WERI-Rb-1 (cell line): Measurements from ENCODE around the gene TRAPPC2L.
A peak's percentile ranks its signal among the peaks of the same experiment; 100 is the strongest.

Source experiments
- DNase-seq: peaks from one replicate; pipeline ENCODE4 v3.0.0-alpha.2; 2020
- H3K27ac ChIP-seq: fragments of 250-450 bp; sonication (Bioruptor Pico); 2 replicates; pipeline ENCODE4 v1.5.1; 2020; ENCODE audit warnings: mild to moderate bottlenecking, moderate library complexity
- H3K27me3 ChIP-seq: fragments of 250-450 bp; sonication (Bioruptor Pico); 2 replicates; pipeline ENCODE4 v1.5.1; 2021; ENCODE audit warnings: mild to moderate bottlenecking, low read depth, moderate library complexity; ENCODE audit not compliant: insufficient read depth, severe bottlenecking
- H3K36me3 ChIP-seq: fragments of 250-450 bp; sonication (Bioruptor Pico); 2 replicates; pipeline ENCODE4 v1.5.1; 2020; ENCODE audit warnings: mild to moderate bottlenecking, moderate library complexity
- H3K4me3 ChIP-seq: 2 replicates; pipeline ENCODE4 v1.5.1; 2011; ENCODE audit warnings: low read depth, mild to moderate bottlenecking, control low read depth, low read length
- H3K9me3 ChIP-seq: fragments of 250-450 bp; sonication (Bioruptor Pico); 2 replicates; pipeline ENCODE4 v1.5.1; 2021; ENCODE audit warnings: mild to moderate bottlenecking, moderate library complexity; ENCODE audit not compliant: severe bottlenecking
- TF ChIP-seq, protein P1 (sequence below): IDR thresholded peaks from 2 replicates; pipeline ENCODE4 v1.5.1; 2011; ENCODE audit warnings: low read depth, mild to moderate bottlenecking, control low read depth, inconsistent platforms, low read length

The TRAPPC2L gene

DNA sequence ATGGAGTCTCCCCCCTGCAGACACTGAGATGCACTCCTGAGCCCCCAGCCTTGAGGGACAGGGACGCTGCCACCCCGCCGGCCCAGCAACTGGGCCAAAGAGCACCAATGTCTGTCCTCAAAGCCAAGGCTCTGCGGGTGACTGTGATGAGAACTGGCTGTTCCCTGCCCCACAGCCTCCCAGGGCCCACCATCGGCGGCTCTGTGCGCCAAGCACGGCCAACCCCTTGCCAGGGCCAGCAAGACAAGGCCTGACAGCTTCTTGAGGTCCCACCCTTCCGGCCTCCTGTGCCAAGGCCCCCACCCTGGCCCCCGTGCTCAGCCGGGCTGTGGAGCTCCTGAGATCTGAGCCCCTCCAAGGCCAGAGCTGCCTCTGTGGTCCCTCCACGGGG is 43.7 kb downstream of the TRAPPC2L start:
- DNase-seq: no peak
- H3K4me3 ChIP-seq: no peak overlapping the region
- TF ChIP-seq, protein P1, sequence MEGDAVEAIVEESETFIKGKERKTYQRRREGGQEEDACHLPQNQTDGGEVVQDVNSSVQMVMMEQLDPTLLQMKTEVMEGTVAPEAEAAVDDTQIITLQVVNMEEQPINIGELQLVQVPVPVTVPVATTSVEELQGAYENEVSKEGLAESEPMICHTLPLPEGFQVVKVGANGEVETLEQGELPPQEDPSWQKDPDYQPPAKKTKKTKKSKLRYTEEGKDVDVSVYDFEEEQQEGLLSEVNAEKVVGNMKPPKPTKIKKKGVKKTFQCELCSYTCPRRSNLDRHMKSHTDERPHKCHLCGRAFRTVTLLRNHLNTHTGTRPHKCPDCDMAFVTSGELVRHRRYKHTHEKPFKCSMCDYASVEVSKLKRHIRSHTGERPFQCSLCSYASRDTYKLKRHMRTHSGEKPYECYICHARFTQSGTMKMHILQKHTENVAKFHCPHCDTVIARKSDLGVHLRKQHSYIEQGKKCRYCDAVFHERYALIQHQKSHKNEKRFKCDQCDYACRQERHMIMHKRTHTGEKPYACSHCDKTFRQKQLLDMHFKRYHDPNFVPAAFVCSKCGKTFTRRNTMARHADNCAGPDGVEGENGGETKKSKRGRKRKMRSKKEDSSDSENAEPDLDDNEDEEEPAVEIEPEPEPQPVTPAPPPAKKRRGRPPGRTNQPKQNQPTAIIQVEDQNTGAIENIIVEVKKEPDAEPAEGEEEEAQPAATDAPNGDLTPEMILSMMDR: no peak
- H3K9me3 ChIP-seq: no peaks in the 10 kb centered on the region
- H3K27me3 ChIP-seq: no peaks in the 10 kb centered on the region
- no peak overlapping the region for H3K27ac ChIP-seq
- H3K36me3 ChIP-seq: no peaks in the 10 kb centered on the region

DNA sequence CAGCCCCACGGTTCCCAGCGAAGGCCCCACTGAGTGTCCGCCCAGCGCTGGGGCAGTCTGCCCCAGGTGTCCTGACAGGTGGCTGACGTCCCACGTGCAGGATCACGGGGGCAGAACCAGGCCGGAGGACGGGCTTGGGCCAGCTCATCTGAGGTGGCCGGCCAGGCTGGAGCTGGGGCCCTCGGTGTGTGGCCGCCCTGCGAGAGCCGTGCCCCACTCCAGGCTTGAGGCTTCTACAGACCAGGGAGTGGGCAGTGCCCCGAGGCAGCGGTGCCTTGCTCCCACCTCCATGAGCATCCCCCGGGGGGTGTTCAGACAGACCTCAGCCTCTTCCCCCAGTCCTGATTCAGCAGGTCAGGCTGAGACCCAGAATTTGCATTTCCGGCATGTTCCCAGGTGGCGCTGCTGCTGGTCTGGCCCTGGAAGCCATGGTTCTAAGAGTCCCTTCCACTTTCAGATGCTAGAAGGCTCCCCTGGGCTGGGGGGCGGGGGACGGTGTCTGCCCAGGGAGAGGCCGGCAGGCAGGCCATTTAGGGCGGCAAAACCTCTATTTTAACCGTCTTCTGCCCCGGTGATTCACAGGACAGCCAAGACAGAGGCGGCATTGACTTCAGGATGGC is 44.9 kb downstream of the TRAPPC2L start:
- H3K4me3 ChIP-seq: no peak overlapping the region
- DNase-seq: peak; percentile 17
- no peaks in the 10 kb centered on the region for H3K36me3 ChIP-seq
- H3K27me3 ChIP-seq: no peaks in the 10 kb centered on the region
- peak overlapping the region; percentile 68 for H3K27ac ChIP-seq
- TF ChIP-seq, protein P1: 0 out of 2 replicates have a peak, but pooled peaks have one; percentile 3
- no peaks in the 10 kb centered on the region for H3K9me3 ChIP-seq

DNA sequence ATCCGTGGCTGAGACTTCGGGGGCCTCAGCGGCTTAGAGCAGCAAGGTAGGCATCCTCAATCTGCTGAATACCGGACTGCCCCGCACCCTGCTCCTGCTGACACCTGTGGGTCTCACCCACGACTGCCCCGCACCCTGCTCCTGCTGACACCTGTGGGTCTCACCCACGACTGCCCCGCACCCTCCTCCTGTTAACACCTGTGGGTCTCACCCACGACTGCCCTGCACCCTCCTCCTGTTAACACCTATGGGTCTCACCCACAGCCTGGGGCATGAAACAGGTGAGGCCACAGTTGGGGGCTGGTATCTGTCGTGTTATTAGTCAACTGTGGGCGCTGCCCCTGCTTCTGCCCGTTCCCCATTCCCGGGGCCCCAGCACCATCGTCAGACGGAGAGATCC is 45.8 kb downstream of the TRAPPC2L start:
- H3K9me3 ChIP-seq: no peaks in the 10 kb centered on the region
- TF ChIP-seq, protein P1: no peak
- no peak for DNase-seq
- peak overlapping the region; percentile 68 for H3K27ac ChIP-seq
- H3K27me3 ChIP-seq: no peaks in the 10 kb centered on the region
- H3K36me3 ChIP-seq: no peaks in the 10 kb centered on the region
- H3K4me3 ChIP-seq: no peak overlapping the region

DNA sequence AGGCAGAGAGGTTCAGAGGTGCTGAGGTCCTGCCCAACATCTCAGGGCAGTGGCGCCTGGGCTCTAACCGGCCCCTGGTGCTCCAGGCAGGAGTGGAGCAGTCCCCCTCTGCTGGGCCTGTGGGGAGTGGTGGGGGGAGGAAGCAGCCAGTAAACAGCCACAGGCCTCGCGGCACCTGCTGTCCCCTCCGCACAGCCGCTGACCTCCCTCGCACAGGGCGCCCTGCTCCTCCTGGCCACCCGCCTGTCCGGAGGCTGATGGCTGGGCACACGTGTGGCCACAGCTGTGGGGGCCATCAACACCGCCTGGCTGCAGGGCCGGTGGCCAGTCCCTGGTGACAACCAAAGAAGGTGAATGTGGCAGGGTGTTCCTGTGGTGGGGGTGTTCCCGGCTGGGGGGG is 46.3 kb downstream of the TRAPPC2L start:
- TF ChIP-seq, protein P1: no peak
- no peaks in the 10 kb centered on the region for H3K27me3 ChIP-seq
- no peak overlapping the region for H3K27ac ChIP-seq
- no peaks in the 10 kb centered on the region for H3K9me3 ChIP-seq
- H3K4me3 ChIP-seq: no peak overlapping the region
- no peak for DNase-seq
- H3K36me3 ChIP-seq: no peaks in the 10 kb centered on the region

DNA sequence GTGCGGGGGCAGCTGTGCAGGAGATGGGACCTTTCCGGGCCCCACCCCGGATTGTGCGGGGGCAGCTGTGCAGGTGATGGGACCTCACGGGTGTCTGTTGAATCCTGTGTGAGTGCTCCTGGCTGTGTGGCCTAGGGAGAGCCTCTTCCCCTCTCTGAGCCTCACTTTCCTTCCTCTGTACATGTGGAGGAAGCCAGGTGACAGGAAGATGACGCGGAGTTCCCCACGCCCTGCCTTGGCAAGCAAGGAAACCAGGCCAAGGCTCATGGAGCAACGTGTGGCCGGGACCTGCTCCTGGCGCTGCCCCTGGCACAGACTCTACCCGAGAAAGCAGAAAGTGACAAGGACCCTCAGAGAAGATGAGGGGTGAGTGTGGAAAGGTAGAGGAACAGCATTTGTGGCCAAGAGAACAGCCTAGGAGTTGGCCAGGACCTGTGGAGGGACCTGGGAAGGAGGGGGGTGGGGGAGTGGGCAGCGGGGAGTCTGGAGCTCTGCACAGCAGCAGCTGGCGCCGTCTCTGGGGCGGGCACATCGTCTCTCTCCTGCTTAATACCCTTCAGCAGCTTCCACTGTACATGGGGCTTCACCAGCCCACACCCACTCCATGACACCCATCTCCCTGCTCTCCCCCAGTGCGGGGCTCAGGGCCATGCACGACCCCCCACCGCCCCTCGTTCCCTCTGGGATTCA is 47.9 kb downstream of the TRAPPC2L start:
- no peak overlapping the region for H3K27ac ChIP-seq
- H3K36me3 ChIP-seq: no peaks in the 10 kb centered on the region
- no peaks in the 10 kb centered on the region for H3K9me3 ChIP-seq
- H3K27me3 ChIP-seq: no peaks in the 10 kb centered on the region
- no peak overlapping the region for H3K4me3 ChIP-seq
- TF ChIP-seq, protein P1: no peak
- no peak for DNase-seq
